GM23338 (cell line): ENCODE measurements around the gene TMEM59. TPM values are rescaled to one million over a fixed set of nuclear protein-coding genes. Genes with fewer than 3 reads are reported as not detected.

Experiments used
- ATAC-seq: fragments of 200-7000 bp; cut with Tn5 transposase; 3 replicates; pipeline ENCODE4 v1.9.1; 2020
- DNase-seq: peaks from one replicate; pipeline ENCODE4 v3.0.0-alpha.2; 2015; ENCODE audit warnings: low spot score
- H2AFZ ChIP-seq: fragments of 200-600 bp; sonication (generic); 2 replicates; pipeline ENCODE4 v1.8.0; 2016; ENCODE audit warnings: antibody characterized with exemption, mild to moderate bottlenecking, moderate library complexity
- H3F3A ChIP-seq: fragments of 200-600 bp; sonication (generic); replicated peaks from 2 replicates; pipeline ENCODE4 v1.8.0; 2017; ENCODE audit warnings: antibody characterized with exemption, mixed run types, low read depth
- H3K27ac ChIP-seq: fragments of 200-600 bp; sonication (generic); 2 replicates; pipeline ENCODE4 v1.6.1; 2016; ENCODE audit warnings: low read depth
- H3K27me3 ChIP-seq: fragments of 200-600 bp; sonication (generic); 2 replicates; pipeline ENCODE4 v1.8.0; 2016; ENCODE audit warnings: mild to moderate bottlenecking, mixed run types, moderate library complexity; ENCODE audit not compliant: insufficient read depth
- H3K36me3 ChIP-seq: fragments of 200-600 bp; sonication (generic); 2 replicates; pipeline ENCODE4 v1.8.0; 2016; ENCODE audit warnings: mild to moderate bottlenecking; ENCODE audit not compliant: insufficient read depth
- H3K4me1 ChIP-seq: fragments of 200-600 bp; sonication (generic); 2 replicates; pipeline ENCODE4 v1.8.0; 2016; ENCODE audit warnings: mild to moderate bottlenecking, moderate library complexity; ENCODE audit not compliant: insufficient read depth
- H3K4me2 ChIP-seq: fragments of 200-600 bp; sonication (generic); 2 replicates; pipeline ENCODE4 v1.7.1; 2017; ENCODE audit warnings: mixed run types
- H3K4me3 ChIP-seq: fragments of 200-600 bp; sonication (generic); 2 replicates; pipeline ENCODE4 v1.6.1; 2016; ENCODE audit warnings: mixed run types
- H3K79me2 ChIP-seq: fragments of 200-600 bp; sonication (generic); replicated peaks from 2 replicates; pipeline ENCODE4 v1.8.0; 2017; ENCODE audit warnings: mild to moderate bottlenecking; ENCODE audit not compliant: insufficient read depth
- H3K9me2 ChIP-seq: fragments of 200-600 bp; sonication (generic); 2 replicates; pipeline ENCODE4 v1.8.0; 2017; ENCODE audit not compliant: insufficient read depth
- H4K20me1 ChIP-seq: fragments of 200-600 bp; sonication (generic); replicated peaks from 2 replicates; pipeline ENCODE4 v1.8.0; 2017; ENCODE audit warnings: mild to moderate bottlenecking; ENCODE audit not compliant: insufficient read depth
- H3K27ac Mint-ChIP-seq: 2 replicates; pipeline ENCODE4 v1.8.0; 2020; ENCODE audit warnings: inconsistent platforms, mild to moderate bottlenecking, moderate library complexity, mixed read lengths
- H3K27me3 Mint-ChIP-seq: 3 replicates; pipeline ENCODE4 v1.8.0; 2022; ENCODE audit warnings: low read depth, mild to moderate bottlenecking, moderate library complexity, mixed read lengths, inconsistent platforms; ENCODE audit not compliant: insufficient read depth, poor library complexity
- H3K36me3 Mint-ChIP-seq: 3 replicates; pipeline ENCODE4 v1.8.0; 2021; ENCODE audit warnings: low read depth, mild to moderate bottlenecking, inconsistent platforms, moderate library complexity, mixed read lengths
- H3K4me1 Mint-ChIP-seq: 3 replicates; pipeline ENCODE4 v1.8.0; 2020; ENCODE audit warnings: mild to moderate bottlenecking, inconsistent platforms, mixed read lengths
- H3K4me3 Mint-ChIP-seq: 3 replicates; pipeline ENCODE4 v1.8.0; 2021; ENCODE audit warnings: moderate library complexity, mild to moderate bottlenecking, inconsistent platforms, mixed read lengths
- H3K9me3 Mint-ChIP-seq: 3 replicates; pipeline ENCODE4 v1.8.0; 2020; ENCODE audit warnings: moderate library complexity, mild to moderate bottlenecking, inconsistent platforms, mixed read lengths
- CREB1 ChIP-seq: fragments of 250-450 bp; sonication (Bioruptor Pico); IDR thresholded peaks from 2 replicates; pipeline ENCODE4 v1.5.0; 2020; ENCODE audit warnings: low read depth, mild to moderate bottlenecking, moderate library complexity
- CTCF ChIP-seq, 2 experiments: fragments of 200-600 bp in 1 of 2; sonication (generic) in 1 of 2; conservative IDR thresholded peaks; 2 replicates each; pipeline versions ENCODE4 v1.5.1 to v1.6.1; 2016 to 2017; ENCODE audit warnings: antibody characterized with exemption in 2 of 2, low read depth in 2 of 2, mild to moderate bottlenecking in 2 of 2, moderate library complexity in 1 of 2
- EZH2 ChIP-seq: fragments of 200-600 bp; sonication (generic); IDR thresholded peaks from one replicate; pipeline ENCODE4 v1.8.0; 2017; ENCODE audit warnings: antibody characterized with exemption, mild to moderate bottlenecking, low read depth; ENCODE audit not compliant: unreplicated experiment
- EZH2phosphoT487 ChIP-seq: fragments of 200-600 bp; sonication (generic); IDR thresholded peaks from one replicate; pipeline ENCODE4 v1.8.1; 2018; ENCODE audit warnings: antibody characterized with exemption; ENCODE audit not compliant: unreplicated experiment
- JUNB ChIP-seq: IDR thresholded peaks from one replicate; pipeline ENCODE4 v1.6.1; 2016; ENCODE audit warnings: antibody characterized with exemption; ENCODE audit not compliant: unreplicated experiment
- NANOG ChIP-seq: IDR thresholded peaks from 2 replicates; pipeline ENCODE4 v1.6.1; 2016; ENCODE audit warnings: antibody characterized with exemption, borderline replicate concordance
- POLR2AphosphoS5 ChIP-seq: IDR thresholded peaks from 2 replicates; pipeline ENCODE4 v1.6.1; 2016; ENCODE audit warnings: antibody characterized with exemption, low read depth
- REST ChIP-seq: IDR thresholded peaks from one replicate; pipeline ENCODE4 v1.6.1; 2018; ENCODE audit warnings: antibody characterized with exemption; ENCODE audit not compliant: unreplicated experiment
- STAT1 ChIP-seq: IDR thresholded peaks from one replicate; pipeline ENCODE4 v1.6.1; 2016; ENCODE audit warnings: antibody characterized with exemption; ENCODE audit not compliant: unreplicated experiment
- ZNF114 ChIP-seq: fragments of 250-450 bp; sonication (Bioruptor Pico); IDR thresholded peaks from 2 replicates; pipeline ENCODE4 v1.5.0; 2020; ENCODE audit warnings: mild to moderate bottlenecking, moderate library complexity
- ZNF331 ChIP-seq: fragments of 250-450 bp; sonication (Bioruptor Pico); IDR thresholded peaks from 2 replicates; pipeline ENCODE4 v1.5.0; 2020; ENCODE audit warnings: low read depth, mild to moderate bottlenecking, moderate library complexity
- polyA plus RNA-seq: library from polyadenylated mRNA; unstranded; fragments of >200 nt; fragmentation: Nextera tagmentation; extraction: Ambion mirVana; gene quantifications from 2 replicates; pipeline ENCODE4 v1.2.1, GENCODE V29; 2016
- total RNA-seq: library from RNA; depleted of rRNA; stranded (reverse); fragments of >200 nt; shearing (Covaris generic); gene quantifications from 2 replicates; pipeline ENCODE4 v1.2.3, GENCODE V29; 2014
- TF ChIP-seq, protein P1 (sequence below): IDR thresholded peaks from 2 replicates; pipeline ENCODE4 v1.6.1; 2016; ENCODE audit warnings: antibody characterized with exemption

The TMEM59 gene
- total and polyA plus RNA-seq, 2 experiments from 2014 or later: 81.9 to 132 TPM

GRCh38 chr1:54045496-54045895 is 7.5 kb downstream of the TMEM59 start:
- Mint-ChIP-seq H3K4me3 (no peak overlapping the region), H3K27me3 (no peaks in the 10 kb centered on the region), H3K27ac (no peak overlapping the region), H3K36me3 (peaks cover 14% of the 10 kb centered on the region; the same call in 2 of the 3 replicates), H3K4me1 (no peaks in the 10 kb centered on the region), H3K9me3 (no peaks in the 10 kb centered on the region)
- no peaks in the 10 kb centered on the region for H3K27me3 ChIP-seq
- H3K27ac ChIP-seq: no peak overlapping the region
- H2AFZ ChIP-seq: no peak overlapping the region
- H3F3A ChIP-seq: no peaks in the 10 kb centered on the region
- ATAC-seq (no peak), DNase-seq (no peak)
- peaks cover 13% of the 10 kb centered on the region for H4K20me1 ChIP-seq
- H3K79me2 ChIP-seq: peaks cover 47% of the 10 kb centered on the region
- H3K4me1 ChIP-seq: no peaks in the 10 kb centered on the region
- no peaks in the 10 kb centered on the region for H3K9me2 ChIP-seq
- no peak overlapping the region for H3K4me2 ChIP-seq
- TF ChIP-seq STAT1: no peak
- TF ChIP-seq NANOG: no peak
- no peak for TF ChIP-seq EZH2phosphoT487
- no peak for TF ChIP-seq JUNB
- no peak for TF ChIP-seq CTCF (conservative IDR thresholded peaks at IDR 0.05; ENCODE audit: low read depth in 2 of 2)
- TF ChIP-seq, protein P1, sequence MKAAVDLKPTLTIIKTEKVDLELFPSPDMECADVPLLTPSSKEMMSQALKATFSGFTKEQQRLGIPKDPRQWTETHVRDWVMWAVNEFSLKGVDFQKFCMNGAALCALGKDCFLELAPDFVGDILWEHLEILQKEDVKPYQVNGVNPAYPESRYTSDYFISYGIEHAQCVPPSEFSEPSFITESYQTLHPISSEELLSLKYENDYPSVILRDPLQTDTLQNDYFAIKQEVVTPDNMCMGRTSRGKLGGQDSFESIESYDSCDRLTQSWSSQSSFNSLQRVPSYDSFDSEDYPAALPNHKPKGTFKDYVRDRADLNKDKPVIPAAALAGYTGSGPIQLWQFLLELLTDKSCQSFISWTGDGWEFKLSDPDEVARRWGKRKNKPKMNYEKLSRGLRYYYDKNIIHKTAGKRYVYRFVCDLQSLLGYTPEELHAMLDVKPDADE: no peak
- no peak for TF ChIP-seq POLR2AphosphoS5
- TF ChIP-seq ZNF331: no peak
- peaks cover 15% of the 10 kb centered on the region for H3K36me3 ChIP-seq
- no peak overlapping the region for H3K4me3 ChIP-seq

DNA sequence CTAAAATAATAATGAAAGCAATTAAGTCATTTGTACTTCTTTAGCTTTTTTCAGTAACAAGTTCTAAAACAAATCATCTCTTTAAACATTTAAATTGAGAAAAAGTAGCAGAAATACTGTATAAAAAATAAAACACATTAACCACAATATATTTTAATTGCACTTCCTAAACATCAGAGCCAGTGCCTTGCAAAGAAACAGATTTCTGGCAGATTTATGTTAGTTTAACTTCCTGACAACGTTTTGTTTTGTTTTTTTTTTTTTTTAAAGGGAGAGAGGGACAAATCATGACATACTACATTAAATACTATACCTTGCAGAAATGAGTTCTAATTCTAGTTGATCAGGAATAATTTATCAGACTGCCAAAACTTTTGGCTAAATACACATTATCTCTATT is 11.2 kb downstream of the TMEM59 start:
- H3K27ac ChIP-seq: no peak overlapping the region
- Mint-ChIP-seq H3K36me3 (peaks cover 18% of the 10 kb centered on the region; the same call in 2 of the 3 replicates), H3K9me3 (no peaks in the 10 kb centered on the region), H3K4me3 (no peak overlapping the region), H3K4me1 (no peaks in the 10 kb centered on the region), H3K27ac (no peak overlapping the region), H3K27me3 (no peaks in the 10 kb centered on the region)
- no peak overlapping the region for H3K4me3 ChIP-seq
- peaks cover 10% of the 10 kb centered on the region for H3K79me2 ChIP-seq
- H2AFZ ChIP-seq: no peak overlapping the region
- no peak for DNase-seq
- no peaks in the 10 kb centered on the region for H3K9me2 ChIP-seq
- H3K27me3 ChIP-seq: no peaks in the 10 kb centered on the region
- peaks cover 15% of the 10 kb centered on the region for H3K36me3 ChIP-seq
- H3F3A ChIP-seq: no peaks in the 10 kb centered on the region
- H3K4me1 ChIP-seq: no peaks in the 10 kb centered on the region
- ATAC-seq: no peak
- no peaks in the 10 kb centered on the region; the same call in 1 of the 2 replicates for H4K20me1 ChIP-seq
- no peak overlapping the region for H3K4me2 ChIP-seq
- TF ChIP-seq EZH2: no peak
- TF ChIP-seq EZH2phosphoT487: no peak
- TF ChIP-seq JUNB: no peak
- no peak for TF ChIP-seq CREB1
- TF ChIP-seq ZNF114 (CRISPR knock-in tag): no peak
- no peak for TF ChIP-seq REST
- TF ChIP-seq, protein P1: no peak
- TF ChIP-seq NANOG: no peak
- no peak for TF ChIP-seq CTCF (conservative IDR thresholded peaks at IDR 0.05; ENCODE audit: low read depth in 2 of 2)
- TF ChIP-seq STAT1: no peak
